HG03575 (cell line): ENCODE data around the gene BRSK2.
"Not testable (repeated sequence)": the region's sequence is repeated elsewhere in the genome, so short reads cannot be mapped to it uniquely, and the experiment has no call there.

Source experiments
- ATAC-seq: cut with Tn5 transposase; IDR thresholded peaks from one replicate; pipeline ENCODE4 v1.9.1; 2021; ENCODE audit not compliant: unreplicated experiment, insufficient number of reproducible peaks, low FRiP score; ENCODE audit errors: extremely low read depth

BRSK2 gene

GRCh38 chr11:1404461-1405185, 14.9 kb downstream of the BRSK2 start:
- ATAC-seq, result no peak

- no peak for ATAC-seq
Observed at GRCh38 chr11:1405186-1406020, 15.7 kb downstream of the BRSK2 start.

GRCh38 chr11:1406571-1407485, 17.1 kb downstream of the BRSK2 start:
- ATAC-seq, result no peak

GRCh38 chr11:1407668-1408067, 17.9 kb downstream of the BRSK2 start:
- ATAC-seq, result no peak

- no peak for ATAC-seq
Observed at GRCh38 chr11:1408346-1408745, 18.6 kb downstream of the BRSK2 start.

- no peak for ATAC-seq
Observed at GRCh38 chr11:1409108-1409851, 19.5 kb downstream of the BRSK2 start.

GRCh38 chr11:1409852-1410125, 20.1 kb downstream of the BRSK2 start:
- ATAC-seq, result not testable (repeated sequence)

GRCh38 chr11:1410366-1411291, 20.9 kb downstream of the BRSK2 start:
- no peak for ATAC-seq

GRCh38 chr11:1411301-1411700, 21.6 kb downstream of the BRSK2 start:
- no peak for ATAC-seq

- ATAC-seq, result not testable (repeated sequence)
Observed at GRCh38 chr11:1411739-1412138, 22.0 kb downstream of the BRSK2 start.

GRCh38 chr11:1412377-1413095, 22.8 kb downstream of the BRSK2 start:
- ATAC-seq, result no peak

- no peak for ATAC-seq
Observed at GRCh38 chr11:1414650-1415049, 24.9 kb downstream of the BRSK2 start.

GRCh38 chr11:1415631-1416030, 25.9 kb downstream of the BRSK2 start:
- no peak for ATAC-seq

- not testable (repeated sequence) for ATAC-seq
Observed at GRCh38 chr11:1418192-1418795, 28.6 kb downstream of the BRSK2 start.

GRCh38 chr11:1419811-1420210, 30.1 kb downstream of the BRSK2 start:
- no peak for ATAC-seq

GRCh38 chr11:1421291-1421690, 31.6 kb downstream of the BRSK2 start:
- no peak for ATAC-seq

GRCh38 chr11:1422481-1422880, 32.7 kb downstream of the BRSK2 start:
- ATAC-seq, result no peak
